ENCODE results near the gene EYA4.
"Not testable (repeated sequence)": the region's sequence is repeated elsewhere in the genome, so short reads cannot be mapped to it uniquely, and the experiment has no call there.

EYA4 gene

DNA sequence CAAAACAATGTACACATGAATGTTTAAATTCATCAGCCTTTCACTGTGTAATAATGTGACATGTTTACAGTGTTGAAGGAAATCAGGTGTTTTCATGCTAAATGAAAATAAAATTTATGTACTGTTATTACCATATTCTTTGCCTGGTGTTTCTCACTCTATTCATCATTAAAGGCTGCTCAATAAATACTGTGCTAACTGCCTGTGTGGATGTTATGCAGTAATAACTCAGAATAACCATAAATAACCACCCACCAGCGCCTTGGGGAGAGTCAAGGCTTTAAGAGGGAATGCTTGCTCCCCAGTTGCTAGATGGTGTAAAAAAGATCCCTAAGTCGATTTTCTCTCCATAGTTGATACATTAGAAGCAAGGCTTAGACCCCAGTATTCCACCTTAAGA, 299.9 kb downstream of the EYA4 start:
- no peak for DNase-seq

DNA sequence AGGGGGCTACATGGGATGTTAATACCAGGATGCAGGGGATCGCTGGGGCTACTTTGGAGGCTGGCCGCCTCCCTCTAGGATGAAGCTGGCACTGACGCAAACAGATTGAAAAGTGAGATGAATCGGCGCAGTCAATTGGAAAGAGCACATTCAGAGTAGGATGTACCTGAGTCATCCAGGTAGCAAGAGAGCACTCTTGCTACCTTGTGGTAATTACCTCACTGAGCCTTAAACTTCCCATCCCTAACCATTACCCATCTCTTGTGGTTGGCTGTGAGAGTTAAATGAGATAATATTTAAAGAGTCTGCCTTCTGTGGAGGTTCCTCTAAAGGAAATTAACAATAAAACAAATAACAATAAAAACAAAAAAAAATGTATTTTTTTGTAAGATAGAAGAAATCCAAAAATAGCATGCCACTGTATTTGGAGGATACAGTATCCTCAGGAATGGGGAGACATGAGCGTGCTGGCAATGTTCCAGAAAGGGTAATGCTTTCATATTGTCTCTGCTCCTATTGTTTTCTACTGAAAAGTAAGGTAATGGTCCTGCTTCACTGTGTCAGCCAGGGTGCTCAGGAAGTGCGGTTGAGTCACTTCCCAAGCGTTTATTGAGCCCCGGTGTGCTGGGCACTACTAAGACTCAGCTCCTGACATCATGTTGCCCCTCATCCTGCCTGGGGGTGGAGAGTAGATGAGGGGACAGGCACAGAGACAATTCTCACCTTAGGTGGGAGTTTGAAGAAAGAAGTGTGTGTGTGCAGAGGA, 301.1 kb downstream of the EYA4 start:
- DNase-seq, result no peak

DNA sequence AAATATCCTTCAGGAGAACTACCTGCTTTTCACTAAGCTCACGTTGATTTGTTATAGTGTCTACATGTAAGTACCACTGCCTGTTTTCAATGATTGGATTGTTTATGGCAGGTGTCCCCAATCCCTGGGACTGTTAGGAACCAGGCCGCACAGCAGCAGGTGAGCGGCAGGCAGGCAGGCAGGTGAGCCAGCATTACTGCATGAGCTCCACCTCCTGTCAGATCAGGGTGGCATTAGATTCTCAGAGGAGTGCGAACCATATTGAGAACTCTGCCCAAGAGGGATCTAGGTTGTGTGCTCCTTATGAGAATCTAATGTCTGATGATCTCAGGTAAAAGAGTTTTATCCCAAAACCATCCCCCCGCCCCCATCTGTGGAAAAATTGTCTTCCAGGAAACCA, 303.3 kb downstream of the EYA4 start:
- DNase-seq, result no peak

GRCh38 chr6:133546098-133546497, 304.9 kb downstream of the EYA4 start:
- DNase-seq, result no peak

DNA sequence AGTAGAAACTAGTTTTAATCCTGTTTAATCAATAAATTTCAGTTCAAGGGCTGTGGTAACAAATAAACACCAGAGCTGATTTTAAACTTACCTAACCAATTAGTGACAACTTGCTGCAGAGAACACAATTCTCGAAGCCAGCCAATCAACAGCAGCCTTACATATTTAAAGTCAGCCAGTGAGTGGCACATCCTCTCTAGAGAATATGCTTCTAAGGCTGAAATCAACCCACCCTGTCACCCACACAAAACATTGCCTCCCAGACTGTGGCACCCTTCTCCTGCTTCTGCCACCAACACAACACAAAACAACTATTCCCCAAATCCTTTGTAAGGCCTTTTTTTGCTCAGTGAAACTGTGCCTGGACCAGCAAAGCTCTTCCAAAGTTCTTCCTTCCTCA, 306.0 kb downstream of the EYA4 start:
- DNase-seq, result no peak

DNA sequence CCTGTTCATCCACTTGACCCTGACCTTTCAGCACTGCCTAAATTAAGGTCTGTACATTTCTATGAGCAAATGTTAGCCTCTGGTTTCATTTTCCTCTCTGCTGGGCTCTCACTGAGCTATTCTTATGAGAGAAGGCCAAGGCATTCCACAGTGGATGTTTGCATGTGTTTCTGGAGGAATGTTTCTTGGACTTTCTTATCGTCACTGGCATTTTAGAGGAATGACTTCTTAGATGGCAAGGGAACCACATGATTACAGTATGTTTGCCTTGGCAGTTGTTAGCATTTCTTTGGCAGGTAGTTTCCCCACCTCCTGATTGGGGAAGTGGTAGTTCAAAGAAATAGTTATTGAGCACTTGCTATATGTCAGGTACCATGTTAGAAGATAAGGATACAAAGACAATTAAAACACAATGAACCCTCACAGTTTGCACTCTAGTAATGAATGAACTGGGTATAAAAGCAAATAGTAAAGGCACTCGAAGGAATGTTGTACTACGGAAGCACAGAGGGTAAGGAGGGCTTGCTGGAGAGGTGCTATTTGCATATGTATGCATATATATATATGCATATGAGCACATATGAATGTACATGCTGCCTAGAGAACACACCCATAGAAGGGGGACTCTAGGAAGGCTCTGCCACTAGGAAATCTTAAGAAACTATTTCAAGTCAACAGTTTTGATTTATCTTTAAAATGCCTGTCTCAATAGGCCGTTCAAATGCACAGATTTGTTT, 307.4 kb downstream of the EYA4 start:
- DNase-seq, result no peak

- no peak for DNase-seq
Observed at GRCh38 chr6:133549371-133549801, 308.2 kb downstream of the EYA4 start.

GRCh38 chr6:133550026-133550425, 308.9 kb downstream of the EYA4 start:
- no peak for DNase-seq

- no peak for DNase-seq
Observed at GRCh38 chr6:133551436-133551835, 310.3 kb downstream of the EYA4 start.

DNA sequence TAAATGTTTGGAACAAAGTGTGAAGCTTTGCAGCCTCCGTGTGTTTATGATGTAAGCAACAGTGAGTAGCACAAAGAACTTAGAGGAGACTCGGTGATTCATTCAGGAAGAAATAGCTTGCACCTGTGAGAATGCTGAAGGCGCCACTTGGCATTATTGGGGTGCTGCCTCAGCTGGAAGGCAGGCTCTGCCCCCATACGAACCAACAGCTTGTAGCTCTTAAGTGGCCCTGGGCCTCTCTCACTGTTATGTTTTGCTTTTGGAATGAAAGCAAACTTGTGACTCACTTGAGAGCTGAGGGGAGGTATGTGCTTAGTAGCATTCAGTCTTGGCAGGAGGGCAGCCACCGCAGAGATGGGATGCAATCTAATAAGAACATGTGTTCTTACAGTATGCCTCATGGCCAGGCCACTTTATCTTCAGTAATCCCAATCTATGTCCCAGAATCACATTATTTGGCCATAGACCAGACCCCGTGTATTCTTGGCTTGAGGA, 310.7 kb downstream of the EYA4 start:
- no peak for DNase-seq

GRCh38 chr6:133553652-133554051, 312.5 kb downstream of the EYA4 start:
- no peak for DNase-seq

- not testable (repeated sequence) for DNase-seq
Observed at GRCh38 chr6:133554121-133554520, 313.0 kb downstream of the EYA4 start.

DNA sequence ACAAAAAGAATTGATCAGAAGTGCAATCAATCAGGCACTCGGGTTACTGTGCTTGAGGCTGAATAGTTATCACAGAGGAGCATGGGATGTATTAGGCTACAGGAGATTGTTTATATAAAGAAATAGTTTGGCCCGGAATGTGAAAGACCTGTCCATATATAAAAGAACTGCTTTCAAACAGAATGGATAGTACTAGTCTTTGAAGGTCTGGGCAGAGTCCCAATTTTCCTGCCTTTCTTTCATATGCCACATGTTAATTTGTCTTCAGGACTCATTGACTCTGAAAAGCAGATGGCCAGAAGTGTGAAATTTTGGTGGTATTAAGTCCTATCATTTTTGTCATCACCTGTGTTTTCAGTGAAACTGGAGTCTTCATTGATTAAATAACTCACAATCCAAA, 314.5 kb downstream of the EYA4 start:
- no peak for DNase-seq

- DNase-seq, result no peak
Observed at GRCh38 chr6:133559926-133560325, 318.8 kb downstream of the EYA4 start.

- DNase-seq, result no peak
Observed at GRCh38 chr6:133567636-133568035, 326.5 kb downstream of the EYA4 start.

- no peak for DNase-seq
Observed at GRCh38 chr6:133568970-133569889, 328.1 kb downstream of the EYA4 start.

DNA sequence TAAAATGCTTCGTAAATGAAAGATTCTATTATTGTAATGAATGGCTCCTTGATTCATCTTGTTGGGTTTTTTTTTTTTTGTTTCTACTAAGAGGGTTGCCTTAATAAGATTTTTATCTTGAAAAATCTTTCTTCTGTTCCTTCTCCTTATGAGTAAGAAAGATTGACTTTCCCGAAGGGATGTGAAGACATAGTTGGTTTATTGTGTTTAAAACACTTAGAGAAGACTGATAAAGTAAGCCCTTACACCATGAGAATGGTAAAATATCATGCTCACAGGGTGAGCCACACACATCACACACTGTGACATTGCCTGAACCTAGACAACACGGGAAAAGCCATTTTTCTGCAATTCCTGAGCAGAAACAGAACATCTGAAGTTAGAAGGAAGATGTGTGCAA, 330.5 kb downstream of the EYA4 start:
- no peak for DNase-seq

- DNase-seq, result no peak
Observed at GRCh38 chr6:133577851-133578250, 336.7 kb downstream of the EYA4 start.

All from DMS79 (cell line).